ENCODE measurements around the gene GRID1.

The GRID1 gene

DNA sequence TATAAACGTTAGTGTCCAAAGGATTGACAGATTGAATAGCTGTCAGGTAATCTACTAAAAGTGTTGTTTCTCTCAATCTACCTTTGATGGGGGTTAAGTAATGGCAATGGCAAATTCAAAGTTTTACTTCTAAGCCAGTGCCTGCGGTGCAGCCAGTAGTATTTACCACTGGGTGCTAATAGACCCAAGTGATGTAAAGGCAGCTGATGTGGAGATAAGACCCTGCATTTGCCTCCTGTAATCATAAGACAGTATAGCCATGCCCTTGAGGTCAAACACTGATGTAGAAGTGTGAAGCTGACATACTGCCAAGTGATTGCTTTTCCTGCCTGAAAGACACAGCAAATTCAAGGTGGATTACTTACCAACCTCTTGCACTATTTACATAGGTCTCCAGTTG is 572.0 kb downstream of the GRID1 start:
- TF ChIP-seq CTCF (IDR thresholded peaks at IDR 0.05) = no peak
- H3K36me3 ChIP-seq = no peaks in the 10 kb centered on the region
- no peaks in the 10 kb centered on the region for H3K27me3 ChIP-seq
- H3K27ac ChIP-seq = no peak overlapping the region
- H3K4me3 ChIP-seq (ENCODE audit: low read depth in 1 of 2, low read length in 1 of 2) = no peak overlapping the region
- H3K4me1 ChIP-seq (ENCODE audit: control insufficient read depth in 1 of 2, insufficient read depth in 1 of 2, low read depth in 1 of 2, low read length in 1 of 2) = no peaks in the 10 kb centered on the region
- H3K9me3 ChIP-seq = no peaks in the 10 kb centered on the region

GRCh38 chr10:85792533-85792858 is 574.1 kb downstream of the GRID1 start:
- no peaks in the 10 kb centered on the region for H3K36me3 ChIP-seq
- no peaks in the 10 kb centered on the region for H3K27me3 ChIP-seq
- no peaks in the 10 kb centered on the region for H3K4me1 ChIP-seq (ENCODE audit: control insufficient read depth in 1 of 2, insufficient read depth in 1 of 2, low read depth in 1 of 2, low read length in 1 of 2)
- no peak overlapping the region for H3K4me3 ChIP-seq (ENCODE audit: low read depth in 1 of 2, low read length in 1 of 2)
- H3K27ac ChIP-seq = no peak overlapping the region
- TF ChIP-seq CTCF (IDR thresholded peaks at IDR 0.05) = no peak
- no peaks in the 10 kb centered on the region for H3K9me3 ChIP-seq

DNA sequence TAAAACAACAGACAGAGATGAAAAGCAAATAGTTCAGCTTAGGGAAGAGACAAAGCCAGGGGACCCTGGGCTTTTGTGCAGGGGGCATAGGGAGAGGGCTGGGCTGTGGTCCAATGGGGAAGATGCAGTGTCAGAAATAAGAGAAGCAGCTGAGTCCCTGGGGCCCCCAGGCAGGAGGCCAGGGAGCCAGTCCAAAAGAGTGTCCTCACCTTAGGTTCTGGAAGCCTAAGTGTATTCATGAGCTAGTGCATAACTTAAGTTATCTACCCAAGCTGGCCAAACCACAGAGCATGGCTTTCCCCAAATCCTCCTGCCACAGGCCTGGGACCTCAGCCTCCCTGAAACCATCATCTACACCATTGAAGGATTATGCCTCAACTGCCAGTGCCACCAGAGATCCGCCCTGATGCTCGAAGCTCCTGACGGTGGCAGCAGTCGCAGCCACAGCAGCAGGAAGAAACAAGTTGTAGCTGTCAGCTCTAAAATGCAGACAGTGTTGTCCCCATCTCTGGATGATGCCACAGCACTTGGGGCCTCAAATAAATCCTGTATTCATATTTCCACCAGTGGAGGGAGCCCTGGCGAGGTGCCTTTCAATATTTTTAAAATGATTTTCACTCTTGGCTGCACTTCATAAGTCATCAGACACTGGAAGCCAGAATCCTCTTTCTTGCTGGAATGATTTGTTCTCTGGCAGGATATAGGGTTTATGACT is 574.6 kb downstream of the GRID1 start:
- Histone ChIP-seq H3K27ac (no peak overlapping the region), H3K4me3 (ENCODE audit: low read depth in 1 of 2, low read length in 1 of 2) (no peak overlapping the region), H3K36me3 (no peaks in the 10 kb centered on the region), H3K27me3 (no peaks in the 10 kb centered on the region), H3K4me1 (ENCODE audit: control insufficient read depth in 1 of 2, insufficient read depth in 1 of 2, low read depth in 1 of 2, low read length in 1 of 2) (no peaks in the 10 kb centered on the region), H3K9me3 (no peaks in the 10 kb centered on the region)
- TF ChIP-seq CTCF (IDR thresholded peaks at IDR 0.05) = no peak

- Histone ChIP-seq H3K36me3 (no peaks in the 10 kb centered on the region), H3K27me3 (no peaks in the 10 kb centered on the region), H3K9me3 (no peaks in the 10 kb centered on the region), H3K4me1 (ENCODE audit: control insufficient read depth in 1 of 2, insufficient read depth in 1 of 2, low read depth in 1 of 2, low read length in 1 of 2) (no peaks in the 10 kb centered on the region), H3K27ac (no peak overlapping the region), H3K4me3 (ENCODE audit: low read depth in 1 of 2, low read length in 1 of 2) (no peak overlapping the region)
- no peak for TF ChIP-seq CTCF (IDR thresholded peaks at IDR 0.05)
These were observed 576.4 kb downstream of the GRID1 start for GRCh38 chr10:85789982-85790789.

DNA sequence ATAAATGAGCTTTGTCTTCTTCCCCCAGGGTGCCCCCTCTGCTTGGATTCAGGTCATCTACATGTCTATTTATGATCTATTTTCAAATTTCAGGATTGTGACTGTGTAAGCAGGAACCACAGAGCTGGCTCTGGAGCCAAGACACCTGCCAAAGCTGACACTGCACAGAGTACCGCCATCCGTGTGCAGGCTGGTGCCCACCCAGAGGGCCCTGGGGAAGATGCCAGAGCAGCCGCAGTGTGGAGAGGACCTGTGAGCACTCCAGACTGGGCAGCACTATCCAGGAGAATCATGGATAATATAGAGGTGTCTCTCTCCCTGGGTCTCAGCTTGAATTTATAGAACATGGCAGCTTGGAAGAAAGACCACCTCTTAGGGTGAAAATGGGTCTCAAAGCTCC is 577.5 kb downstream of the GRID1 start:
- H3K4me1 ChIP-seq (ENCODE audit: control insufficient read depth in 1 of 2, insufficient read depth in 1 of 2, low read depth in 1 of 2, low read length in 1 of 2) = no peaks in the 10 kb centered on the region
- TF ChIP-seq CTCF (IDR thresholded peaks at IDR 0.05) = no peak
- no peak overlapping the region for H3K27ac ChIP-seq
- no peaks in the 10 kb centered on the region for H3K36me3 ChIP-seq
- H3K4me3 ChIP-seq (ENCODE audit: low read depth in 1 of 2, low read length in 1 of 2) = no peak overlapping the region
- H3K9me3 ChIP-seq = no peaks in the 10 kb centered on the region
- no peaks in the 10 kb centered on the region for H3K27me3 ChIP-seq
